Brain microvascular endothelial cell (primary cell): ENCODE data around the gene NBPF3.
"Not testable (repeated sequence)": the region's sequence is repeated elsewhere in the genome, so short reads cannot be mapped to it uniquely, and the experiment has no call there.

Experiments
- DNase-seq: peaks from one replicate; pipeline ENCODE4 v3.0.0-alpha.2; 2020
- H3K27ac ChIP-seq: fragments of 250-450 bp; sonication (Bioruptor Pico); 2 replicates; pipeline ENCODE4 v1.5.1; 2020; ENCODE audit warnings: mild to moderate bottlenecking, moderate library complexity
- H3K27me3 ChIP-seq: fragments of 250-450 bp; sonication (Bioruptor Pico); replicated peaks from 2 replicates; pipeline ENCODE4 v1.5.1; 2020; ENCODE audit warnings: mild to moderate bottlenecking
- H3K36me3 ChIP-seq: fragments of 250-450 bp; sonication (Bioruptor Pico); replicated peaks from 2 replicates; pipeline ENCODE4 v1.5.1; 2020; ENCODE audit warnings: mild to moderate bottlenecking
- H3K4me3 ChIP-seq: 2 replicates; pipeline ENCODE4 v1.5.1; 2011; ENCODE audit warnings: low read depth, mild to moderate bottlenecking, control low read depth, low read length, moderate library complexity
- in situ Hi-C: cut with HindIII; loops from 2 replicates; pipeline ENCODE4 v1.10.0; 2017; ENCODE audit warnings: low sequenced_read_pairs, low pct_ligation_motif_present
- TF ChIP-seq, protein P1 (sequence below): IDR thresholded peaks from 2 replicates; pipeline ENCODE4 v1.5.1; 2011; ENCODE audit warnings: low read depth, mild to moderate bottlenecking, moderate library complexity, low read length, control low read depth, inconsistent platforms; ENCODE audit errors: missing control alignments

Gene NBPF3

GRCh38 chr1:21406659-21407058, 33.3 kb upstream of the NBPF3 start:
- Histone ChIP-seq H3K4me3 (no peak overlapping the region), H3K27ac (no peak overlapping the region), H3K36me3 (no peaks in the 10 kb centered on the region), H3K27me3 (peaks cover 9% of the 10 kb centered on the region)
- no peak for DNase-seq
- TF ChIP-seq, protein P1, sequence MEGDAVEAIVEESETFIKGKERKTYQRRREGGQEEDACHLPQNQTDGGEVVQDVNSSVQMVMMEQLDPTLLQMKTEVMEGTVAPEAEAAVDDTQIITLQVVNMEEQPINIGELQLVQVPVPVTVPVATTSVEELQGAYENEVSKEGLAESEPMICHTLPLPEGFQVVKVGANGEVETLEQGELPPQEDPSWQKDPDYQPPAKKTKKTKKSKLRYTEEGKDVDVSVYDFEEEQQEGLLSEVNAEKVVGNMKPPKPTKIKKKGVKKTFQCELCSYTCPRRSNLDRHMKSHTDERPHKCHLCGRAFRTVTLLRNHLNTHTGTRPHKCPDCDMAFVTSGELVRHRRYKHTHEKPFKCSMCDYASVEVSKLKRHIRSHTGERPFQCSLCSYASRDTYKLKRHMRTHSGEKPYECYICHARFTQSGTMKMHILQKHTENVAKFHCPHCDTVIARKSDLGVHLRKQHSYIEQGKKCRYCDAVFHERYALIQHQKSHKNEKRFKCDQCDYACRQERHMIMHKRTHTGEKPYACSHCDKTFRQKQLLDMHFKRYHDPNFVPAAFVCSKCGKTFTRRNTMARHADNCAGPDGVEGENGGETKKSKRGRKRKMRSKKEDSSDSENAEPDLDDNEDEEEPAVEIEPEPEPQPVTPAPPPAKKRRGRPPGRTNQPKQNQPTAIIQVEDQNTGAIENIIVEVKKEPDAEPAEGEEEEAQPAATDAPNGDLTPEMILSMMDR: no peak
- in situ Hi-C loops: no loop called here

- H3K27me3 ChIP-seq, H3K27ac ChIP-seq, H3K4me3 ChIP-seq, DNase-seq, in situ Hi-C loops, H3K36me3 ChIP-seq: not testable (repeated sequence)
These were observed 30.0 kb upstream of the NBPF3 start for GRCh38 chr1:21409897-21410296.

- H3K27ac ChIP-seq: no peak overlapping the region
- no peak for DNase-seq
- peaks cover 15% of the 10 kb centered on the region for H3K27me3 ChIP-seq
- TF ChIP-seq, protein P1: no peak
- H3K4me3 ChIP-seq: no peak overlapping the region
- no peaks in the 10 kb centered on the region for H3K36me3 ChIP-seq
- in situ Hi-C loops: no loop called here
These were observed 25.9 kb upstream of the NBPF3 start for GRCh38 chr1:21414015-21414414.

DNA sequence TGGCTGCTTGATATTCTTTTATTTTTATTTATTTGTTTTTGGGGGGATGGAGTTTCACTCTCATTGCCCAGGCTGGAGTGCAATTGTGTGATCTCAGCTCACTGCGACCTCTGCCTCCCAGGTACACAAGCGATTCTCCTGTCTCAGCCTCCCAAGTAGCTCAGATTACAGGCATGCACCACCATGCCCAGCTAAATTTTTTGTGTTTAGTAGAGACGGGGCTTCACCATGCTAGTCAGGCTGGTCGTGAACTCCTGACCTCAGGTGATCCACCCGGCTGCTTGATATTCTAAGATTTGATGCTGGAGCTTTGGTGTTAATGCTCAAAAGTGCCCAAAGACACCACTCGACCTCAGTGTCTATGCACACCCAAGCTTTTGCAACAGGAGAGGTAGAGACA, 19.6 kb upstream of the NBPF3 start:
- peaks cover 11% of the 10 kb centered on the region for H3K27me3 ChIP-seq
- H3K27ac ChIP-seq, DNase-seq, in situ Hi-C loops, H3K36me3 ChIP-seq, H3K4me3 ChIP-seq: not testable (repeated sequence)

DNA sequence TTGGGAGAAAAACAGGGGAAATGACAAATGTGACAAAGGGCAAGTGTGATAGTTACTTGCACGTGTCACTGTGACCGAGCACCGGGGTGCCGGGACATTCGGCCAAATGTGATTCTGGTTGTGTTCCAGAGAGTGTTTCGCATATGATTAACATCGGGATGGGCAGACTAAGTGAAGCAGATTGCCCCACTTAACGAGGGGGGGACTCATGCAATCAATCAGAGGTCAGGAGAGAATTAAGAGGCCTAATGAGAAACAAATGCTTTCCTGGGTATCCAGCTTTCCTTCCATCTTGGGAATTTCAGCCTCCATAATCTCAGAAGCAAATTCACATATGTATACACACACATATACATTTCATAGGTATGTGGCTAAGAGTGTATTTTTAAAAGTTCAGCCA, 18.6 kb upstream of the NBPF3 start:
- H3K27ac ChIP-seq, in situ Hi-C loops, H3K4me3 ChIP-seq, H3K27me3 ChIP-seq, DNase-seq, H3K36me3 ChIP-seq: not testable (repeated sequence)

- H3K36me3 ChIP-seq, H3K27me3 ChIP-seq, in situ Hi-C loops, DNase-seq, H3K27ac ChIP-seq: not testable (repeated sequence)
- H3K4me3 ChIP-seq: peak overlapping the region; percentile 39
These were observed 12.0 kb upstream of the NBPF3 start for GRCh38 chr1:21427798-21428480.

DNA sequence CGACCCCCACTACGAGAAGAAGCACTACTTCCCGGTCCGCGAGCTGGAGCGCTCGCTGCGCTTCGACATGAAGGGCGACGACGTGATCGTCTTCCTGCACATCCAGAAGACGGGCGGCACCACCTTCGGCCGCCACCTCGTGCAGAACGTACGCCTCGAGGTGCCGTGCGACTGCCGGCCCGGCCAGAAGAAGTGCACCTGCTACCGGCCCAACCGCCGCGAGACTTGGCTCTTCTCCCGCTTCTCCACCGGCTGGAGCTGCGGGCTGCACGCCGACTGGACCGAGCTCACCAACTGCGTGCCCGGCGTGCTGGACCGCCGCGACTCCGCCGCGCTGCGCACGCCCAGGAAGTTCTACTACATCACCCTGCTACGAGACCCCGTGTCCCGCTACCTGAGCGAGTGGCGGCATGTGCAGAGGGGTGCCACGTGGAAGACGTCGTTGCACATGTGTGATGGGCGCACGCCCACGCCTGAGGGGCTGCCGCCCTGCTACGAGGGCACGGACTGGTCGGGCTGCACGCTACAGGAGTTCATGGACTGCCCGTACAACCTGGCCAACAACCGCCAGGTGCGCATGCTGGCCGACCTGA, 11.4 kb upstream of the NBPF3 start:
- DNase-seq, H3K27ac ChIP-seq, H3K27me3 ChIP-seq, in situ Hi-C loops, H3K36me3 ChIP-seq: not testable (repeated sequence)
- peak overlapping the region; percentile 39 for H3K4me3 ChIP-seq

- H3K27me3 ChIP-seq, H3K27ac ChIP-seq, H3K36me3 ChIP-seq, in situ Hi-C loops, H3K4me3 ChIP-seq, DNase-seq: not testable (repeated sequence)
These were observed 10.7 kb upstream of the NBPF3 start for GRCh38 chr1:21429210-21429609.

- H3K4me3 ChIP-seq, H3K36me3 ChIP-seq, H3K27ac ChIP-seq, in situ Hi-C loops, DNase-seq, H3K27me3 ChIP-seq: not testable (repeated sequence)
These were observed 9.1 kb upstream of the NBPF3 start for GRCh38 chr1:21430875-21431274.
